ENCODE data around the gene TBL1XR1. TPM values are rescaled to one million over a fixed set of nuclear protein-coding genes. Genes with fewer than 3 reads are reported as not detected.

TBL1XR1 gene
- total and polyA plus RNA-seq, 2 of the 8 experiments (the other 6 are each of a cell fraction or from before 2014, with no cell fraction given): 28.1 to 147 TPM

DNA sequence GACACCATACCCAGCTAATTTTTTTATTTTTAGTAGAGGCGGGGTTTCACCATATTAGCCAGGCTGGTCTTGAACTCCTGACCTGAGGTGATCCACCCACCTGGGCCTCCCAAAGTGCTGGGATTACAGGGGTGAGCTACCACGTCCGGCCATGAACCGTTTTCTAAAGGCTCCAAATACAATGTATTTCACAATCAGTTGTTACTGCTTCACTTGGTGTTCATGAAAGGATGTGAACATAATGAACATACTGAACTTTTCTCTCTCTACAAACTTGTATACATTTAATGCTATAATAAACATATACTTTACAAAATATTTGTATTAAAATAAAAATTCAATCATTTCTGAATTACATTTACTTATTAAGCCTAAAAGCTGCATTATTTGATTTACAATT, 28.9 kb downstream of the TBL1XR1 start (continued):
- no peak for TF ChIP-seq CHD2 (IDR thresholded peaks at IDR 0.05; ENCODE audit: low read length)
- TF ChIP-seq SAP30 (IDR thresholded peaks at IDR 0.05; ENCODE audit: insufficient read depth, insufficient replicate concordance, low read length): no peak
- no peak for TF ChIP-seq POLR2A (IDR thresholded peaks at IDR 0.05; ENCODE audit: control extremely low read depth in 1 of 2, low read depth in 2 of 2, low read length in 2 of 2)
- no peak for TF ChIP-seq SP2 (IDR thresholded peaks at IDR 0.05; ENCODE audit: low read length)
- no peak for TF ChIP-seq FOSL1 (IDR thresholded peaks at IDR 0.05; ENCODE audit: insufficient read depth, low read depth, low read length)
- no peak for TF ChIP-seq MAFK (IDR thresholded peaks at IDR 0.05; ENCODE audit: low read depth, low read length)
- TF ChIP-seq BACH1 (IDR thresholded peaks at IDR 0.05; ENCODE audit: low read length): no peak

Measured in H1 (cell line).